Effector CD4-positive, alpha-beta T cell (primary cell): Measurements from ENCODE around the gene SPOCK1.

Source experiments
- DNase-seq: peaks from one replicate; pipeline ENCODE4 v3.0.0-alpha.2; 2020

SPOCK1 gene

DNA sequence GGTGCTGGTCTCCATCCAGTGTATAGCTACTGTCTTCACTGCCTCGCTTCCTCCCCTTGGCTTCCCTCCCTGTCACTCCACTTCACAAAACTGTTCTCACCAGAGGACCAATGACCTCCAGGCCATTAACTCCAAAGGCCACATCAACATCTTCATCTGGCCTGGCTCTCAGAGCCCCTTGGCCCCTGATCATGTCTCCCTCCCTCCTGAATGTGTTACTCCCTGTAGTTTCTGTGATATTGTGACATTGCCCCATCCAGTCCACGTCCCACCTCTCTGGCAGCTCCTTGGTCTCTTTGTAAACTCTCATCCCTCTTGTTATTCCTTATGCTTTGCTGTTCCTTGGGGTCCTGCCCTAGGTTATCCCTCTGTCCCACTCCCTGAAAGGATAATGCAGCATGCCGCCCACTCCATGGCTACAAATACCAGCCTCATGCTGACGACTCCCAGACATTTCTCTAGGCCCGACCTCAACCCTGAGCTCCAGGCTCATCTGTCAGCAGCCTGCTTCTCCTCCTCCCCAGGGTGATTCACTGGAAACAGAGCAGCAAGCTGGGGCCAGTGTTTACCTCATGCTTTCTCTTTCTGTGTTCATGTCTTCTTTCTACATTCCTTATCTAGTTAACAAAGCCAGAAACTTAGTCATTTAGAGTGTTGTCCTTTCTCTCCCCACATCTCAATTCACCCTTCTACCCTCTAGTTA, 312.2 kb downstream of the SPOCK1 start:
- no peak for DNase-seq

DNA sequence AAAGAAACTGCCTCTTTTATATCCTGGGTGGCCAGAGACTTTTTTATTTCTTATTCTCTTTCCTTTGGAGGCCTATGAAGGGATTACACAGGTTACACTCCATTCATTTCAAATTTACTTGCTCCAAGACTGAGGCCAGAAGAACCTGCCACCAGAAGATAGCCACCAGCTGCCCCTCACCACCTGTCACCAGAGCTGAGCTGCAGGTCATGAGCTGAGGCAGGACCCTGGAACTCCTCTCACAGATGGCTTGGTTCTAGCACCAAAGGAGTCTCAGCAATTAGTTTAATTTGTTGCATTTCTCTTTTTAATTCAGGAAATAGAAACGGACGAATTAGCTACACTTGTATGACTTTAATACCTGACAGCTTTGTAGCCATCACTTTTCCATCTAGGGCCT, 313.9 kb downstream of the SPOCK1 start:
- no peak for DNase-seq

GRCh38 chr5:137184734-137185133, 314.4 kb downstream of the SPOCK1 start:
- DNase-seq, result no peak

GRCh38 chr5:137182576-137182975, 316.6 kb downstream of the SPOCK1 start:
- DNase-seq, result no peak

GRCh38 chr5:137181667-137182066, 317.5 kb downstream of the SPOCK1 start:
- DNase-seq, result no peak

GRCh38 chr5:137179203-137179602, 319.9 kb downstream of the SPOCK1 start:
- no peak for DNase-seq

- DNase-seq, result no peak
Observed at GRCh38 chr5:137176609-137177008, 322.5 kb downstream of the SPOCK1 start.

DNA sequence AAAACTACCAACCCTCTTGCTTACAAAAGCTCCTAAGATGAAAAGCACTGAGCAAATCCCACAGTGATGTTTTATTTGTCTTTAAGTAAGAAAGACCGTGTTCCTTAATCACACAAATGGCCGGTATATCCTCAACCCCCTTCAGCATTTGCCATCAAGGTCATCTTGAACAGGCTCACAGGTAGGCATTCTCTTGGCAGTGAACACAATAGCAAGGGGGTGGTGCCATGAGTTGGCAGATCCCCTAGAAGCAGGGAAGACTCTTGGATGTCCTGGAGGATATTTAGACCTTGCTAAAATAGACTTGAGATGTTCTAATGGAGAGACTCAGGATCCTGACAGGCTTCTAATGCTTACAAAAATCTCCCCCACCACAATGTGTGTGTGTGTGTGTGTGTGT, 323.0 kb downstream of the SPOCK1 start:
- no peak for DNase-seq

DNA sequence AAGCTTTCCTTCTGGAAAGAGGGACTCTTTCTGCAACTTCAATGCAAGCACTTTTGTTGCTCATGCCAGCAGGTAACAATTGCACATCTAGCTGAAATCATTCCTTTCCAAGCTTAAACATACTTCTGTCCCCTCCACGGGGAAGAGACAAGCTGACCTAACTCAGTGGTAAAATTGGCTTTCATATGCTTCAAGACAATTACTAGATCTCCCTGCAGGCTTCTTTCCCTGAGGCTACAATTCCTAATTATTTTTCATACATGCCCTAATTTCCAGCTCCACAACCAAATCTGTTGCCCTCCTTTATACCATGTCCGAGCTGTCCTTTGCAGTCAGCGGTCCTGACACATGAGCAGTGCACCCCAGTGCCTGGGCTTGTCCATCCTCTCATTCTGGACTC, 324.9 kb downstream of the SPOCK1 start:
- no peak for DNase-seq

- DNase-seq, result no peak
Observed at GRCh38 chr5:137172258-137172657, 326.9 kb downstream of the SPOCK1 start.

DNA sequence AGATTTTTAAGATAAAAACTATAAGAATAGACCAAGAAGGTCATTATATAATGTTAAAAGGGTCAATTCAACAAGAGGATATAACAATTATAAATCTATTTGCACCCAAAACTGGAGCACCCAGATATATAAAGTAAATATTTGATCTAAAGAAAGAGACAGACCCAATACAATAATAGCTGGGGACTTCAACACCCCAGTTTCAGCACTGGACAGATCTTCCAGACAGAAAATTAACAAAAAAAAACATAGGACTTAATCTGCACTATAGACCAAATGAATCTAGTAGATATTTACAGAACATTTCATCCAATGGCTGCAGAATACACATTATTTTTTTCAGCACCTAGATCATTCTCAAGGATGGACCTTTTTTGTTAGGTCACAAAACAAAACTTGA, 331.9 kb downstream of the SPOCK1 start:
- DNase-seq, result no peak

DNA sequence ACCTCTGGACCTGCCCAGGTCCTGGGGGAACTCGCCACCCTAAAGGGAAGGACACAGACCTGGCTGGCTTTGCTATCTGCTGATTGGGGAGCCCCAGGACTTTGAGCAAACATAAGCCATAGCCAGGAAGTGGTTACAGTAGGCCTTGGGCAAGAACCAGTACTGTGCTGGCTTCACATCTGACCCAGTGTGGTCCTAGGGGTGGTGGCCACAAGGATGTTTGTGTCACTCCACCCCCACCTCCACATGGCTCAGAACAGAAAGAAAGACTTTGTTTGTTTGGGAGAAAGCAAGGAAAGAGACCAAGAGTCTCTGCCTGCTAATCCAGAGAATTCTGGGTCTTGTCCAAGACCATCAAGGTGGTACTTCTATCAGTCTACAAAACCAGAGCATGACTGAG, 334.2 kb downstream of the SPOCK1 start:
- DNase-seq, result no peak

DNA sequence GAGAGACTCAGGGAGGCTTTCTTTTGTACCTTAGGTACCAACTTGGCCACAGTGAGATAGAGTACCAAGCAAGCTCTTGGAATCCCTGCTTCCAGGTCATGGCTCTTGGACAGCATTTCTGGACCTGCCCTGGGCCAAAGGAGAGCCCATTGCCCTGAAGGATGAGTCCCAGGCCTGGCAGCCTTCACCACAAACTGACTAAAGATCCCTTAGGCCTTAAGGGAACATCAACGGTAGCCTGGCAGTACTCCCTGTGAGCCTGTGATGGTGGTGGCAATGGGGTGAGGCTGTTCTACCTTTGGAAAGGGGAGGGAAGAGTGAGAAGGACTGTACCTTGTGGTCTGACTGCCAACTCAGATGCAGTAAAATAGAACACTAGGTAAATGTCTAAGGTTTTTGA, 334.6 kb downstream of the SPOCK1 start:
- DNase-seq, result no peak

DNA sequence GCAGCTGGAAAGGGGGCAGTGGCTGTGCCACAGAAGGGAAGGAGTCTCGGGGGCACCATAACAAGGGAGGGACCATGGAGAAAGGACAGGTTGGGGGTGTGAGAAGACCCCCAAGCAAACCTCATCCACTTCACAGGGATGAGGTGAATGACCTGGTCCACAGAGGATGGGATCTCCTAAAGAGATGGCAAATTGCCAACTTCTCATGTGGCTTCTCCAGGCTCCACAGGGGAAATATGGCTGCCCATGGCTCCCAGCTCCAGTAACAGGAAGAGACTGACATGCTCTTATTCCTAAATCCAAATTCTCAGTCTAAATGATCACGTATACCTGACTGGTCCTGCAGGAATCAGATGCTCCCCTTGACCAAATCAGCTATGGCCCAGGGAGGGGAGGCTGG, 340.4 kb downstream of the SPOCK1 start:
- no peak for DNase-seq

GRCh38 chr5:137156180-137156579, 342.9 kb downstream of the SPOCK1 start:
- no peak for DNase-seq

GRCh38 chr5:137155261-137156000, 343.7 kb downstream of the SPOCK1 start:
- no peak for DNase-seq

GRCh38 chr5:137152616-137153015, 346.5 kb downstream of the SPOCK1 start:
- no peak for DNase-seq

DNA sequence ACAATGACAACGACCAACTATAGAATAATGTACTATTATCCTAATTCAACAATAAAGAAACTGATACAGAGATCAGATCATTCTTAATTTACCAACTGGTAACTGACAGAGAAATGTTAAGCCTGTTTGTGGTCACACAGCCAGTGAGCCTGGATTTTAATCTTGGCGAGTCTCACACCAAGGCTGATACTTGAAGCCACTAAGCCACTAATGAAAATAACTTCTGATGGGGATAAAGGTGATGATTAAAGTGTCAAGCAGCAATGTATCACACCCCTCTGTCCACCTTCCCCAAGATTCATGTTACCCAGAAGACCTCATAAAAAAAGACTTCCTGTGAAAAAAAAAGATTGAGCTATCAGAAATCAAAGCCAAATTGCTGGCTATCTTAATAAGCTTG, 350.5 kb downstream of the SPOCK1 start:
- DNase-seq, result no peak

DNA sequence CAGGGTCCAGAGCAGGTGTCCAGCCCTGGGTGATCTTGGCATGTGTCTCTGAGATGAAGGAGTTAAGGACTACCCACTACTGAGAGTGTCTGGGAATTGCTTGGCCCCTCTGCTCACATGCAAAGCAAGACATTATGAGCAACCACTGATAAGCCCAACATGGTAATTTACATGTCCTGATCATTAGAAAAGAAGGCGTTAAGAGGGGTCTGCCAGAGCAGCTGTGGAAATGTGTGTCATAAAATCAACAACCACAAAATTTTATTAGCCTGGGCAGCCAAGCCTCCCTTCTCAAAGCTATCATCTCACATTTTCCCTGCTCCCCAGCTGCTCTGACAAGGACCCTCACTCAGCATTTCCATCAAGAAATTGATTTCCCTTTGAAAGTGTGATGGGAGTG, 351.0 kb downstream of the SPOCK1 start:
- DNase-seq, result no peak

- no peak for DNase-seq
Observed at GRCh38 chr5:137147346-137147745, 351.8 kb downstream of the SPOCK1 start.

DNA sequence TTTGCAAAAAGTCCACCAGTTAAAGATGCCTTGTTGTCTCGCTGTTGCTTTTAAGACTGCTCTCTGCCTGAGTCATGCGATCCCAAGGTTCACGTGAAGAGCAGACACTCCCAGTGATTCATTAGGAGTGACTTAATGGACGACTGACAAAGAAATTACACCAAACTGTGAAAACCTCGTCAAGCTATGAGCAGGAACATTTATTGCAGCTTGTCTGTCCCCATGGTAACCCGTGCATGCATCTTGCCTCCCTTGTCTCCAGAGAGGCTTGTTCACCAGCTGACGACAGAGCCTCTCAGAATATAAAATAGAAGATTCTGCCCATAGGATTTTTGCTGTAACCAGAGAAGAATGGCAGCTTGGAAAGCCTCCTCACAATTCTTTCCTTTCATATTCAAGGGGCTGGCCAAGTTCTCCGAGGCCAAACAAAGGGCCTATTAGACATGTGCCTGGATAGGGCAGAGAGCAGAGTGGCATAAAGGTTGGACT, 352.7 kb downstream of the SPOCK1 start:
- no peak for DNase-seq

GRCh38 chr5:137145721-137146120, 353.4 kb downstream of the SPOCK1 start:
- DNase-seq, result no peak

DNA sequence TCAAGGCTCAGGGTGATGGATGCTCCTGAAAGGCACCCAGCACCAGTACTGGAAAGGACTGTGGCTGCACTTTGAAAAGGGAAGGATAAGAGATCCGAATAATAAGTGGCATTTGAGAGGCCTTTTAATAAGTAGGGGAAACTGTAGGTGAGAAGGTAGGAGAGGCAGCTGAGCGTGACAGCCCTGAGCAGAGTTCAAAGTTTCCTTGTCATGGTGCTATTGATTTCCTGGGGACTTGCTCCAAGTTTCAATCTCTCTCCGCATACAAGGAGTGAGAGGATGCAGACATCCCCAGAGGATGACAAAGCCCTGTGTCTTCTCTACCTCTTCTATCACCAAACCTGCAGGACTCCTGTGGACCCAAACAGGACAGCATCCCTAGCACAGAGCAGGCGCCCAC, 354.5 kb downstream of the SPOCK1 start:
- DNase-seq, result no peak
